CD4-positive, alpha-beta T cell (primary cell): ENCODE results near the gene CCDC87. TPM values are rescaled to one million over a fixed set of nuclear protein-coding genes. Genes with fewer than 3 reads are reported as not detected.

Experiments
- ATAC-seq: fragments of 200-7000 bp; cut with Tn5 transposase; one replicate; pipeline ENCODE4 v1.10.0; 2022; ENCODE audit warnings: mild to moderate bottlenecking; ENCODE audit not compliant: poor library complexity
- CTCF ChIA-PET: fragments of 350-600 bp; sonication (Branson Sonifier 250); formaldehyde crosslinking; loops from one replicate; lab custom pipeline; 2021; ENCODE audit warnings: antibody characterized with exemption, inconsistent platforms; lab: Charles Lee
- POLR2A ChIA-PET: fragments of 350-600 bp; sonication (Branson Sonifier 250); formaldehyde crosslinking; loops from one replicate; lab custom pipeline; 2021; ENCODE audit warnings: antibody characterized with exemption, inconsistent platforms; lab: Charles Lee
- DNase-seq, 14 experiments: peaks; one replicate each; pipeline ENCODE4 v3.0.0-alpha.2; 2013 to 2020; ENCODE audit warnings: mixed read lengths in 2 of 14
- H3K27ac ChIP-seq, 2 donors: one replicate each; pipeline versions ENCODE4 v1.5.1 to v1.7.0; 2013; ENCODE audit warnings: low read length in 2 of 2, low read depth in 1 of 2, mild to moderate bottlenecking in 1 of 2
- H3K27me3 ChIP-seq, 2 experiments: 1 replicate in 1 of 2; 2 replicates in 1 of 2; pipeline versions ENCODE4 v1.6.1 to v1.7.0; 2013; ENCODE audit warnings: low read length in 2 of 2, control low read depth in 1 of 2, mild to moderate bottlenecking in 1 of 2, moderate library complexity in 1 of 2; ENCODE audit not compliant: insufficient read depth in 2 of 2, control insufficient read depth in 1 of 2
- H3K36me3 ChIP-seq: one replicate; pipeline ENCODE4 v1.6.1; 2013; ENCODE audit warnings: low read length, control low read depth; ENCODE audit not compliant: insufficient read depth
- H3K4me1 ChIP-seq: one replicate; pipeline ENCODE4 v1.6.1; 2013; ENCODE audit warnings: low read length, control low read depth; ENCODE audit not compliant: insufficient read depth
- H3K4me3 ChIP-seq: one replicate; pipeline ENCODE4 v1.5.1; 2013; ENCODE audit warnings: mild to moderate bottlenecking, low read length, moderate library complexity
- H3K9me3 ChIP-seq, 2 experiments: 1 replicate in 1 of 2; 2 replicates in 1 of 2; pipeline versions ENCODE4 v1.6.1 to v1.7.0; 2013; ENCODE audit warnings: low read length in 2 of 2, mild to moderate bottlenecking in 2 of 2, control low read depth in 1 of 2, moderate library complexity in 1 of 2; ENCODE audit not compliant: control insufficient read depth in 1 of 2, insufficient read depth in 1 of 2
- H3K27ac Mint-ChIP-seq: one replicate; pipeline ENCODE4 v1.8.0; 2020; ENCODE audit warnings: mixed read lengths
- H3K27me3 Mint-ChIP-seq: one replicate; pipeline ENCODE4 v1.8.0; 2021; ENCODE audit warnings: mixed read lengths
- H3K36me3 Mint-ChIP-seq: one replicate; pipeline ENCODE4 v1.8.0; 2021; ENCODE audit warnings: low read depth, mixed read lengths
- H3K4me1 Mint-ChIP-seq: one replicate; pipeline ENCODE4 v1.8.0; 2021; ENCODE audit warnings: low read depth, mixed read lengths
- H3K4me3 Mint-ChIP-seq: one replicate; pipeline ENCODE4 v1.8.0; 2020; ENCODE audit warnings: mild to moderate bottlenecking, mixed read lengths
- H3K9me3 Mint-ChIP-seq: one replicate; pipeline ENCODE4 v1.8.0; 2020; ENCODE audit warnings: mixed read lengths
- CTCF ChIP-seq: fragments of 200-600 bp; IDR thresholded peaks from one replicate; pipeline ENCODE4 v1.8.0; 2022; ENCODE audit warnings: antibody characterized with exemption, mild to moderate bottlenecking
- intact Hi-C, 2 experiments: fragments of 100-400 bp; cut with DNase I in 1 of 2; cut with micrococcal nuclease in 1 of 2; formaldehyde crosslinking; loops; one replicate each; pipeline versions ENCODE4 v1.15.1 to v1.9.0; 2023 to 2025; cut with DNase I, micrococcal nuclease
- total RNA-seq, 174 experiments: library from RNA in 2 of 174; stranded (reverse) in 2 of 174; gene quantifications; one replicate each; pipeline ENCODE4 v1.2.3 and lab custom pipeline; 2021 to 2026

The CCDC87 gene
- total RNA-seq, 2 experiments from 2014 or later, result 0.22 to 0.25 TPM

DNA sequence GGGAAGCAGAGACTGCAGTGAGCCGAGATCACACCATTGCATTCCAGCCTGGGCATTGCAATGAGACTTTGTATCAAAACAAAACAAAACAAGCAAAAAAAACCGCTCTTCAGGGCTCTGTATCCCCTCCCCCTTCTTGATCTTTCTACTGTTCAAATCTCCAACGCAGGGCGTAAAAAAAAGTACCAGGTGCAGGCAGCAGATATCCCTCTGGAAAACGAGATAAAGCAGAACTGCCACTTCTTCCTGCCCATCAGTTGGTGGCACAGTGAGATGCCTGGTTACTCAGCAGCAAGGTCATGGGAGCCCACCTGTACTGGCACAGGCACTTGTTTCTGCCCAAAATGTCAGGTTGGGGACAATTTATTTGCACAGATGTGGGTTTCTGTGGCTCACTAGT is 11.3 kb upstream of the CCDC87 start:
- H3K4me3 Mint-ChIP-seq, result no peak overlapping the region
- H3K4me1 ChIP-seq, result no peaks in the 10 kb centered on the region
- no peak for DNase-seq
- POLR2A ChIA-PET, result no interaction called here
- no peak overlapping the region for H3K4me3 ChIP-seq
- no peaks in the 10 kb centered on the region for H3K4me1 Mint-ChIP-seq
- no peak overlapping the region for H3K27ac ChIP-seq
- no peaks in the 10 kb centered on the region for H3K9me3 Mint-ChIP-seq
- H3K9me3 ChIP-seq, result no peaks in the 10 kb centered on the region
- no peak for ATAC-seq
- H3K36me3 Mint-ChIP-seq, result peaks cover 24% of the 10 kb centered on the region
- peaks cover 46% of the 10 kb centered on the region for H3K36me3 ChIP-seq
- no peak for TF ChIP-seq CTCF
- no peak overlapping the region for H3K27ac Mint-ChIP-seq
- H3K27me3 ChIP-seq, result no peaks in the 10 kb centered on the region
- CTCF ChIA-PET, result no interaction called here
- H3K27me3 Mint-ChIP-seq, result no peaks in the 10 kb centered on the region
- intact Hi-C loops, result no loop called here

GRCh38 chr11:66603072-66603471 is 10.2 kb upstream of the CCDC87 start:
- Mint-ChIP-seq H3K9me3 (no peaks in the 10 kb centered on the region), H3K4me1 (no peaks in the 10 kb centered on the region), H3K27me3 (no peaks in the 10 kb centered on the region), H3K27ac (no peak overlapping the region), H3K4me3 (no peak overlapping the region), H3K36me3 (peaks cover 24% of the 10 kb centered on the region)
- DNase-seq (no peak), ATAC-seq (no peak)
- H3K36me3 ChIP-seq, result peaks cover 51% of the 10 kb centered on the region
- H3K27me3 ChIP-seq, result no peaks in the 10 kb centered on the region
- no peak overlapping the region for H3K27ac ChIP-seq
- ChIA-PET CTCF (interaction anchor here (0.6 kb wide), 1 partner anchor 1272 kb away, joined by 3 read pairs; no protein-coding TSS in a partner anchor), POLR2A (no interaction called here)
- H3K4me3 ChIP-seq, result no peak overlapping the region
- TF ChIP-seq CTCF, result no peak
- no peaks in the 10 kb centered on the region for H3K4me1 ChIP-seq
- intact Hi-C loops, result no loop called here
- H3K9me3 ChIP-seq, result no peaks in the 10 kb centered on the region

DNA sequence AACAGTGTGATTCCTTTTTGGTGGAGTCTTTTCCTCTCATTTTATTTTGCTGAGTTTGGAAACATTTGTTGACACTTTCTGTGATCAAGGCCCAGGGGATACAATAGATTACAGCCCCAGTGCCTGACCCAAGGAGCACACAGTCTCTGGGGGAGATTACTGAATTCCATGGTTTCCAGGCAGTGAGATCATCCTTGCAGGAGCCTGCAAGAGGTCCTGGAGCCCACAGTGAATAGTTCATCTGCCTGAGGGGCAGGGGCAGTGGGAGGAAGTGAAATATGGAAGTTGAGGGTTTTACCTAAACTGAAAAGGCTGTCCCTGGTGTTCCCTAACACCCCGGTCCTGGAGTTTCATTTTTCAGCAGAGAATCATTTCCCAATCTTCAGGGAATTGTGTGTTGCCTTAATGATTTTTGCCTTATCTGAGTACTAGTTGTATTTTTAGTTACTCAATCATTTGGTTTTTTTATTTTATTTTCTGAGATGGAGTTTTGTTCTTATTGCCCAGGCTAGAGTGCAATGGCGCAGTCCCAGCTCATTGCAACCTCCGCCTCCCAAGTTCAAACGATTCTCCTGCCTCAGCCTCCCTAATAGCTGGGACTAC is 7.9 kb upstream of the CCDC87 start:
- peaks cover 24% of the 10 kb centered on the region for H3K36me3 Mint-ChIP-seq
- DNase-seq (no peak), ATAC-seq (no peak)
- TF ChIP-seq CTCF, result no peak
- intact Hi-C loops, result no loop called here
- H3K27ac Mint-ChIP-seq, result no peak overlapping the region
- H3K36me3 ChIP-seq, result peaks cover 43% of the 10 kb centered on the region
- H3K4me1 ChIP-seq, result peaks cover 2% of the 10 kb centered on the region
- no peaks in the 10 kb centered on the region for H3K27me3 Mint-ChIP-seq
- H3K4me3 ChIP-seq, result no peak overlapping the region
- no peak overlapping the region for H3K27ac ChIP-seq
- POLR2A ChIA-PET, result no interaction called here
- peaks cover 1% of the 10 kb centered on the region for H3K4me1 Mint-ChIP-seq
- no peak overlapping the region for H3K4me3 Mint-ChIP-seq
- H3K27me3 ChIP-seq, result no peaks in the 10 kb centered on the region
- no peaks in the 10 kb centered on the region for H3K9me3 Mint-ChIP-seq
- no peaks in the 10 kb centered on the region for H3K9me3 ChIP-seq
- CTCF ChIA-PET, result no interaction called here
